Right lobe of liver (tissue), 4 donors: Measurements from ENCODE around the gene OR5B2.

Experiments
- POLR2A ChIP-seq: fragments of 450-650 bp; IDR thresholded peaks from one replicate; pipeline ENCODE4 v1.6.1; 2017; ENCODE audit warnings: antibody characterized with exemption, mild to moderate bottlenecking
- TF ChIP-seq, protein P1 (sequence below), 4 donors: fragments of 200-600 bp in 3 of 4; fragments of 450-650 bp in 1 of 4; IDR thresholded peaks; one replicate each; pipeline versions ENCODE4 v1.5.1 to v1.8.0; 2016 to 2022; ENCODE audit warnings: antibody characterized with exemption in 4 of 4, mild to moderate bottlenecking in 2 of 4
- donor health status: DM: no; HTN: no; CAD: no.
- donor health status: DM: no; HTN: no; CAD: no.
- donor health status: DM: no; HTN: yes; CAD: no.

DNA sequence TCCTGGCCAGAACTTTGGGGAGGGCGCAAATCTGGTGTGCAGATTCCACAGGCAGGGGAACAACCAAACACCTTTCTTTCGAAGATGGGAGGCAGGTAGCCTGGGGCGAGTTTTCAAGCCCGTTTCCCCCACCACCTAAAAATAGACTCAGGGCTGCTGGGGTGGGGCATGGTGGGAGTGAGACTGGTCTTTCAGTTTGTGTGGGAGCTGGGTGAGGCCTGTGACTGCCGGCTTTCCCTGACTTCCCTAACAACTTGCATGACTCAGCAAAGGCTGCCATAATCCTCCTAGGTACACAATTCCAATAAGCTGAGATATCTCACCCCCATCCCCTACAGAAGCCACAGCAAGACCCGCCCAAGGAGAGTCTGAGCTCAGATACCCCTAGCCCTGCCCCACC is 18.4 kb upstream of the OR5B2 start:
- TF ChIP-seq, protein P1, sequence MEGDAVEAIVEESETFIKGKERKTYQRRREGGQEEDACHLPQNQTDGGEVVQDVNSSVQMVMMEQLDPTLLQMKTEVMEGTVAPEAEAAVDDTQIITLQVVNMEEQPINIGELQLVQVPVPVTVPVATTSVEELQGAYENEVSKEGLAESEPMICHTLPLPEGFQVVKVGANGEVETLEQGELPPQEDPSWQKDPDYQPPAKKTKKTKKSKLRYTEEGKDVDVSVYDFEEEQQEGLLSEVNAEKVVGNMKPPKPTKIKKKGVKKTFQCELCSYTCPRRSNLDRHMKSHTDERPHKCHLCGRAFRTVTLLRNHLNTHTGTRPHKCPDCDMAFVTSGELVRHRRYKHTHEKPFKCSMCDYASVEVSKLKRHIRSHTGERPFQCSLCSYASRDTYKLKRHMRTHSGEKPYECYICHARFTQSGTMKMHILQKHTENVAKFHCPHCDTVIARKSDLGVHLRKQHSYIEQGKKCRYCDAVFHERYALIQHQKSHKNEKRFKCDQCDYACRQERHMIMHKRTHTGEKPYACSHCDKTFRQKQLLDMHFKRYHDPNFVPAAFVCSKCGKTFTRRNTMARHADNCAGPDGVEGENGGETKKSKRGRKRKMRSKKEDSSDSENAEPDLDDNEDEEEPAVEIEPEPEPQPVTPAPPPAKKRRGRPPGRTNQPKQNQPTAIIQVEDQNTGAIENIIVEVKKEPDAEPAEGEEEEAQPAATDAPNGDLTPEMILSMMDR (IDR thresholded peaks at IDR 0.05), result no peak
- TF ChIP-seq POLR2A, result no peak
